CD14-positive monocyte (primary cell): ENCODE results near the gene CDH2. TPM values are rescaled to one million over a fixed set of nuclear protein-coding genes. Genes with fewer than 3 reads are reported as not detected.

ENCODE experiments used
- DNase-seq, 3 donors: peaks; one replicate each; pipeline ENCODE4 v3.0.0-alpha.2; 2011 to 2022
- H2AFZ ChIP-seq: 2 replicates; pipeline ENCODE4 v1.6.0; 2012; ENCODE audit warnings: mild to moderate bottlenecking, low read depth, low read length, inconsistent platforms; ENCODE audit not compliant: insufficient read depth, poor library complexity, severe bottlenecking
- H3K27ac ChIP-seq, 2 donors: 1 replicate in 1 of 2; 2 replicates in 1 of 2; pipeline ENCODE4 v1.5.1; 2012 to 2013; ENCODE audit warnings: low read length in 2 of 2, control low read depth in 1 of 2, inconsistent platforms in 1 of 2, low read depth in 1 of 2, mild to moderate bottlenecking in 1 of 2
- H3K27me3 ChIP-seq, 2 donors: one replicate each; pipeline versions ENCODE4 v1.6.0 to v1.6.1; 2011 to 2013; ENCODE audit warnings: low read length in 2 of 2; ENCODE audit not compliant: control insufficient read depth in 2 of 2, insufficient read depth in 2 of 2
- H3K36me3 ChIP-seq, 2 donors: replicated peaks in 1 of 2; 1 replicate in 1 of 2; 2 replicates in 1 of 2; pipeline versions ENCODE4 v1.5.1 to v1.6.1; 2012 to 2013; ENCODE audit warnings: low read length in 2 of 2, control low read depth in 1 of 2, inconsistent platforms in 1 of 2, mild to moderate bottlenecking in 1 of 2; ENCODE audit not compliant: insufficient read depth in 2 of 2, control insufficient read depth in 1 of 2
- H3K4me1 ChIP-seq, 2 donors: 1 replicate in 1 of 2; 2 replicates in 1 of 2; pipeline versions ENCODE4 v1.5.1 to v1.6.1; 2012 to 2013; ENCODE audit warnings: low read length in 2 of 2, control low read depth in 1 of 2, inconsistent platforms in 1 of 2, mild to moderate bottlenecking in 1 of 2, moderate library complexity in 1 of 2; ENCODE audit not compliant: insufficient read depth in 2 of 2, control insufficient read depth in 1 of 2
- H3K4me2 ChIP-seq: replicated peaks from 2 replicates; pipeline ENCODE3; 2012; ENCODE audit warnings: low read length, moderate library complexity, mild to moderate bottlenecking; ENCODE audit not compliant: poor library complexity, severe bottlenecking; ENCODE audit errors: extremely low read depth
- H3K4me3 ChIP-seq, 3 experiments: fragments of 200-600 bp in 1 of 3; sonication (generic) in 1 of 3; replicated peaks in 1 of 3; 1 replicate in 2 of 3; 2 replicates in 1 of 3; pipeline ENCODE4 v1.5.1; 2011 to 2013; ENCODE audit warnings: low read length in 3 of 3, mild to moderate bottlenecking in 3 of 3, control low read depth in 2 of 3, low read depth in 2 of 3, inconsistent platforms in 1 of 3, moderate library complexity in 1 of 3
- H3K79me2 ChIP-seq: 2 replicates; pipeline ENCODE4 v1.6.0; 2012; ENCODE audit warnings: mild to moderate bottlenecking, control low read depth, inconsistent platforms, low read length, moderate library complexity; ENCODE audit not compliant: insufficient read depth
- H3K9ac ChIP-seq: 2 replicates; pipeline ENCODE4 v1.6.0; 2017; ENCODE audit warnings: low read length, mild to moderate bottlenecking; ENCODE audit not compliant: insufficient read depth, poor library complexity, severe bottlenecking
- H3K9me3 ChIP-seq, 2 donors: replicated peaks in 1 of 2; 1 replicate in 1 of 2; 2 replicates in 1 of 2; pipeline versions ENCODE4 v1.5.1 to v1.6.1; 2012 to 2013; ENCODE audit warnings: low read length in 2 of 2, control low read depth in 1 of 2; ENCODE audit not compliant: control insufficient read depth in 1 of 2, insufficient read depth in 1 of 2
- H4K20me1 ChIP-seq: 2 replicates; pipeline ENCODE4 v1.6.0; 2012; ENCODE audit warnings: mild to moderate bottlenecking, low read length, control low read depth, moderate library complexity; ENCODE audit not compliant: insufficient read depth
- H3K27ac Mint-ChIP-seq, 7 donors: one replicate each; pipeline ENCODE4 v1.8.0; 2020; ENCODE audit warnings: mild to moderate bottlenecking in 7 of 7, mixed read lengths in 7 of 7, moderate library complexity in 6 of 7, inconsistent platforms in 2 of 7
- H3K27me3 Mint-ChIP-seq, 3 donors: one replicate each; pipeline ENCODE4 v1.8.0; 2021 to 2022; ENCODE audit warnings: low read depth in 3 of 3, mild to moderate bottlenecking in 3 of 3, mixed read lengths in 3 of 3, moderate library complexity in 3 of 3, inconsistent platforms in 1 of 3
- H3K36me3 Mint-ChIP-seq, 2 donors: one replicate each; pipeline ENCODE4 v1.8.0; 2020; ENCODE audit warnings: mixed read lengths in 2 of 2, inconsistent platforms in 1 of 2, mild to moderate bottlenecking in 1 of 2
- H3K4me1 Mint-ChIP-seq: one replicate; pipeline ENCODE4 v1.8.0; 2020; ENCODE audit warnings: mild to moderate bottlenecking, mixed read lengths
- H3K4me3 Mint-ChIP-seq, 2 donors: one replicate each; pipeline ENCODE4 v1.8.0; 2020; ENCODE audit warnings: mild to moderate bottlenecking in 2 of 2, mixed read lengths in 2 of 2, moderate library complexity in 1 of 2
- H3K9me3 Mint-ChIP-seq, 7 donors: one replicate each; pipeline ENCODE4 v1.8.0; 2020 to 2022; ENCODE audit warnings: mixed read lengths in 7 of 7, mild to moderate bottlenecking in 6 of 7, moderate library complexity in 6 of 7, inconsistent platforms in 2 of 7
- WGBS: methylation state at CpG from one replicate; pipeline ENCODE4 v1.1.5; 2013; ENCODE audit warnings: missing lambda C conversion rate; ENCODE audit not compliant: insufficient coverage; 5-methylcytosine and 5-hydroxymethylcytosine counted together
- intact Hi-C, 2 donors: fragments of 100-400 bp; cut with micrococcal nuclease; formaldehyde crosslinking; loops; one replicate each; pipeline versions ENCODE4 v1.15.0 to v1.15.1; 2023
- polyA plus RNA-seq, 3 donors: library from polyadenylated mRNA; depleted of rRNA in 1 of 3; unstranded in 2 of 3; stranded (reverse) in 1 of 3; fragments of 300-500 nt in 2 of 3; fragments of >200 nt in 1 of 3; fragmentation: Illumina TruSeq in 2 of 3; gene quantifications; 1 replicate in 2 of 3; 2 replicates in 1 of 3; pipeline ENCODE4 v1.2.3, GENCODE V29; 2012 to 2021
- TF ChIP-seq, protein P1 (sequence below): fragments of 200-600 bp; IDR thresholded peaks from one replicate; pipeline ENCODE4 v1.8.0; 2022; ENCODE audit warnings: antibody characterized with exemption, mild to moderate bottlenecking

CDH2 gene
- polyA plus RNA-seq, 3 donors: 0.03 to 0.32 (median 0.08) TPM

DNA sequence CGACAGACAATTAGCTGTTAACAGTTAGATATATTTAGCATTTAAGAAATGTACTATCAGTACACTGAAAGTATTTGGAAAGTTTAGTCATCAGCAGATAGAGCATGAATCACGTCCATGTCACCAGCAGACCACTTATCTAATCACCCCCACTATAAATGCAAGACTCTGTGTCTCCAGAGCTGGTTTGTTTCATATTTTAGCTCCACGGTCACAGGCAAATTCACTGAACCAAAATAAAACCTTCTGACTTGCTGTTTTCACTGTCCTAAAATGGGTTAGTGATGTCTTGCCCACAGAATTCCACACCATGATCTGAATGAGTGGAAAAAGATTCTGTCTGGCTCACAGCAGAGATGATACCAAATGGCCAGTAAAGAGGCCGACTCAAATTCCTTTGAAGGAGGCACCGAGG is 64.9 kb downstream of the CDH2 start:
- TF ChIP-seq, protein P1, sequence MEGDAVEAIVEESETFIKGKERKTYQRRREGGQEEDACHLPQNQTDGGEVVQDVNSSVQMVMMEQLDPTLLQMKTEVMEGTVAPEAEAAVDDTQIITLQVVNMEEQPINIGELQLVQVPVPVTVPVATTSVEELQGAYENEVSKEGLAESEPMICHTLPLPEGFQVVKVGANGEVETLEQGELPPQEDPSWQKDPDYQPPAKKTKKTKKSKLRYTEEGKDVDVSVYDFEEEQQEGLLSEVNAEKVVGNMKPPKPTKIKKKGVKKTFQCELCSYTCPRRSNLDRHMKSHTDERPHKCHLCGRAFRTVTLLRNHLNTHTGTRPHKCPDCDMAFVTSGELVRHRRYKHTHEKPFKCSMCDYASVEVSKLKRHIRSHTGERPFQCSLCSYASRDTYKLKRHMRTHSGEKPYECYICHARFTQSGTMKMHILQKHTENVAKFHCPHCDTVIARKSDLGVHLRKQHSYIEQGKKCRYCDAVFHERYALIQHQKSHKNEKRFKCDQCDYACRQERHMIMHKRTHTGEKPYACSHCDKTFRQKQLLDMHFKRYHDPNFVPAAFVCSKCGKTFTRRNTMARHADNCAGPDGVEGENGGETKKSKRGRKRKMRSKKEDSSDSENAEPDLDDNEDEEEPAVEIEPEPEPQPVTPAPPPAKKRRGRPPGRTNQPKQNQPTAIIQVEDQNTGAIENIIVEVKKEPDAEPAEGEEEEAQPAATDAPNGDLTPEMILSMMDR: no peak
- H3K27ac ChIP-seq: no peak overlapping the region
- no peaks in the 10 kb centered on the region for H3K4me1 Mint-ChIP-seq
- 83% methylated on average over 1 of the region's 5 CpGs for WGBS
- H3K27me3 ChIP-seq: no peaks in the 10 kb centered on the region
- intact Hi-C loops: no loop called here
- no peak overlapping the region for H3K9ac ChIP-seq
- no peaks in the 10 kb centered on the region for H4K20me1 ChIP-seq
- no peaks in the 10 kb centered on the region for H3K27me3 Mint-ChIP-seq
- H3K4me3 ChIP-seq: no peak overlapping the region
- no peaks in the 10 kb centered on the region for H3K4me1 ChIP-seq
- H3K79me2 ChIP-seq: no peaks in the 10 kb centered on the region
- no peaks in the 10 kb centered on the region for H3K9me3 ChIP-seq
- H3K27ac Mint-ChIP-seq: no peak overlapping the region
- H3K4me3 Mint-ChIP-seq: no peak overlapping the region
- DNase-seq: no peak
- no peaks in the 10 kb centered on the region for H3K9me3 Mint-ChIP-seq
- no peaks in the 10 kb centered on the region for H3K36me3 Mint-ChIP-seq
- H3K4me2 ChIP-seq: no peak overlapping the region
- no peak overlapping the region for H2AFZ ChIP-seq
- H3K36me3 ChIP-seq: no peaks in the 10 kb centered on the region

- Mint-ChIP-seq H3K27ac (no peak overlapping the region), H3K36me3 (no peaks in the 10 kb centered on the region), H3K4me3 (no peak overlapping the region)
Measured at GRCh38 chr18:28110924-28111323, 66.0 kb downstream of the CDH2 start.

More at GRCh38 chr18:28110924-28111323, 66.0 kb downstream of the CDH2 start:
- no peak overlapping the region for H3K9ac ChIP-seq
- DNase-seq: no peak
- no peak overlapping the region for H3K27ac ChIP-seq
- H4K20me1 ChIP-seq: no peaks in the 10 kb centered on the region
- H3K27me3 Mint-ChIP-seq: no peaks in the 10 kb centered on the region
- no peak overlapping the region for H3K4me2 ChIP-seq
- H3K79me2 ChIP-seq: no peaks in the 10 kb centered on the region
- intact Hi-C loops: no loop called here
- H3K36me3 ChIP-seq: no peaks in the 10 kb centered on the region
- no peak overlapping the region for H2AFZ ChIP-seq
- H3K27me3 ChIP-seq: no peaks in the 10 kb centered on the region
- no peak overlapping the region for H3K4me3 ChIP-seq
- H3K9me3 Mint-ChIP-seq: no peaks in the 10 kb centered on the region
- WGBS: 94% methylated on average over 6 of the region's 9 CpGs
- H3K4me1 ChIP-seq: no peaks in the 10 kb centered on the region
- TF ChIP-seq, protein P1: no peak
- no peaks in the 10 kb centered on the region for H3K4me1 Mint-ChIP-seq
- no peaks in the 10 kb centered on the region for H3K9me3 ChIP-seq
